DOHH2 (cell line): Measurements from ENCODE around the gene TCOF1.

ENCODE experiments used
- CTCF ChIP-seq: fragments of 200-600 bp; sonication (generic); IDR thresholded peaks from one replicate; pipeline ENCODE4 v1.5.1; 2014; ENCODE audit warnings: antibody characterized with exemption, mild to moderate bottlenecking, low read depth, low read length; ENCODE audit not compliant: poor library complexity, severe bottlenecking
- EZH2phosphoT487 ChIP-seq: fragments of 200-600 bp; sonication (generic); IDR thresholded peaks from 2 replicates; pipeline ENCODE4 v1.6.1; 2017; ENCODE audit warnings: borderline replicate concordance, mild to moderate bottlenecking, antibody characterized with exemption, low read length, moderate library complexity, mixed read lengths

GRCh38 chr5:150341331-150341730, 16.2 kb upstream of the TCOF1 start:
- TF ChIP-seq CTCF (no peak), EZH2phosphoT487 (no peak)
